ENCODE measurements around the gene GLT6D1.

GLT6D1 gene

GRCh38 chr9:135608294-135608998 is 30.9 kb downstream of the GLT6D1 start:
- no peak for DNase-seq (ENCODE audit: low spot score)

GRCh38 chr9:135607401-135608293 is 31.7 kb downstream of the GLT6D1 start:
- no peak for DNase-seq (ENCODE audit: low spot score)

DNA sequence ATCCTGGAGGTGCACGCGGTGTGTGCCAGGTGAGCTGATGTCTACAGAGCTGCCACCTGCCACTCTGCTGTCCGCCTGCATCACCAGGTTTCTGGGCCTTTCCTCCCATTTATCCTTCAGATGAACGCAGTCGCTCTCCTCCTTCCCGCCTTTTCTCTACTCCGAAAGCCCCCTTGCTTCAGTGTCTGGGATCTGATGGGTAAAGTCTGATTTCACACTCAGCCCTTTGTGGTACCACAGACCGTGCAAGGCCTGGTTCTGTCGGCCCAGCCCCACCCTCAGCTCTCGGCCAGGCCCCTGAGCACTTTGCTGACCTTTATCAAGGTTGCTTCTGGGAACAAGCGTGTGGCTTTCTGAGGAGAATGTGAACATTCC is 32.5 kb downstream of the GLT6D1 start:
- DNase-seq (ENCODE audit: low spot score) = no peak

DNA sequence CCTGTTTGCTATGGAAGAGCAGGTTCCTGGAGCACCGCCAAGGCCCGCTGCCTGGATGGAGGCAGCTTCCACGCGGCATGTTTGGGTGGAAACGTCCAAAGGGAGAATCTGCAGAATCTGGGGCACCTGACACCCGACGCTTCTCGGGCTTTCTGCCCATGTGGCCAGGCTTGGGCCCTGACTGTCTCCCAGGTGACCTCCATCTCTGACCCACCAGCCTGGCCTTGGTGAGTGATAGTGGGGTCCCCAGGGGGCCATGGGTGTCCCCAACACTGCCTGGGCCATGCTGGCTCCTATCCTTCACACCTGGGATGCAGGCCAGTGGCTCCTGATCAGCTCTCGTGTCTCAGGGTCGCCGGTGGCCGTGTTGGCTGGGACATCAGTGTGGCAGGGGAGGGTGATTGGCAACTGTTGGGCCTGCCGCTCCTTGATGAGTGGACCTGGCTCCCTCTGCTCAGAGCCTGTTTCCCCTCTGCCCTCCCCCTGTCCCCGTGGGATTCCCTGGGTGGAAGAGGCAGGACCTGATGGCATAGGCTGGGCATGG is 34.0 kb downstream of the GLT6D1 start:
- no peak for DNase-seq (ENCODE audit: low spot score)

DNA sequence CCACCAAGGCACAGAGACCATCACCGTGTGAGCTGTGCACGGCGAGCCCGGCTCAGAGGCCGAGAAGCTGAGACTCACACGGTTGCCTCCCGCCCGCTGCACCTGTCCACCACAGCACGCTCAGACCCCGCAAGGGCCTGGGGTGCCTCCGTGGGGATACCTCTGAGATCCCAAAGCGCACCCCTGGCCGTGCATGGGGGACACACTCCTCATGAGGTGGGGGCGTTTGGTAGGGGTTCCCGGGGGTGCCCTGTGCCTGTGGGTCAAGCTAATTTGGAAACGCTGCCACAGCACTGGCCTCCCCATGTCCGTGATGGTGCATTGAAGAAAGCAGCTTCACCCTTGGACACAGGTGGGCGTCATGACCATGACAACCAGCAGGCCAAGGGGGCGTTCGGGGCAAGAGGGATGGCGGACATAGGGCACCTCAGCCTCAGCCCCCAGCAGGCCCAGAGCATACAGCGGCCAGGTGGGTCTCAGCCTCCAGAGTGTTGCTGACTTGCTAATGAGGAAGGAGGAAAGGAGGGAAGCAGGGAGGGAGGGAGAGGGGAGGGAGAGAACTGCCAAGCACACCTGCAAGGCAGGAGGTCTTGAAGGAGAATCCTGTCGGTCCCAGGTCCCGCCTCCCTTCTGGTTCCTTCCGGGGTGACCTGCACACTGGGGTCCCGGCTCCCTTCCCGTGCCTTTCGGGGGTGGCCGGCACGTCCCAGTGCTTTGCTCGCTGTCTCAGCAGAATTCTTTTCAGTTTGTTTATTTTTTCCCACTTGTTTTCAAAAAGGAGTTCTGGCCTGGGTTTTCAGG is 34.7 kb downstream of the GLT6D1 start:
- no peak for DNase-seq (ENCODE audit: low spot score)

- peak; percentile 65 for DNase-seq (ENCODE audit: low spot score)
Measured at GRCh38 chr9:135602789-135603481, 36.4 kb downstream of the GLT6D1 start.

GRCh38 chr9:135601988-135602387 is 37.4 kb downstream of the GLT6D1 start:
- DNase-seq (ENCODE audit: low spot score) = no peak

GRCh38 chr9:135600296-135600817 is 39.0 kb downstream of the GLT6D1 start:
- no peak for DNase-seq (ENCODE audit: low spot score)

- no peak for DNase-seq (ENCODE audit: low spot score)
Measured at GRCh38 chr9:135596211-135596610, 43.1 kb downstream of the GLT6D1 start.

DNA sequence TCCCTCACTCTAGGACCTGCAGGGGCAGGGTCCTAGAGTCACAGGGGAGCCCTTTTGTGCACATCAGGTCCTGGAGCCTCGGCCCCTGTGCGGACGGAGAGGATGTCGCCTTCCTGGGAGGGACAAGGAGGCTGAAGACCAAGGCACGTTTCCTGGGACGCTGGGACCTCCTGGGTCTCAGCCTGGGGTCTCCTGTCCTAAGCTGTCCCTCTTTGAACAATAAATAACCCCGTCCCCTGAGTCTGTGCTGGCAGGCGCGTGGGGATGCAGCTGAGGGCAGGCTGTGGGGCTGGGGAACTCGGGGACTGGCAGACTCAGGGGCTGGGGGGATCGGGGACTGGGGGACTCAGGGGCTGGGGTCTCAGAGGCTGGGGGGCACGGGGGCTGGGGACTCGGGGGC is 46.7 kb downstream of the GLT6D1 start:
- DNase-seq (ENCODE audit: low spot score) = no peak

DNA sequence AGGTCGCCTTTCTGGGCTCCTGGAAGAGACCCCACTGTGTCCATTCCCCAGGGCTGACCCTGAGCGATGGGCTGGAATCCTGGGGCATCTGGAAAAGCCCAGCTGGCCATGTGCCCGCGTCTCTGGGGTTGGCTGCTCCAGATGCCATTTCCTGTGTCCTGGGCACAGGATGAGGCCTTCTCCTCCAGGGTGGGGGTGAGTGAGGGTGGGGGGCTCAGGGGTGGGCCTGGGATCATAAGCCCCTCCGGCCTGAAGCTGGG is 47.1 kb downstream of the GLT6D1 start:
- DNase-seq (ENCODE audit: low spot score) = no peak

GRCh38 chr9:135591506-135592330 is 47.6 kb downstream of the GLT6D1 start:
- no peak for DNase-seq (ENCODE audit: low spot score)

DNA sequence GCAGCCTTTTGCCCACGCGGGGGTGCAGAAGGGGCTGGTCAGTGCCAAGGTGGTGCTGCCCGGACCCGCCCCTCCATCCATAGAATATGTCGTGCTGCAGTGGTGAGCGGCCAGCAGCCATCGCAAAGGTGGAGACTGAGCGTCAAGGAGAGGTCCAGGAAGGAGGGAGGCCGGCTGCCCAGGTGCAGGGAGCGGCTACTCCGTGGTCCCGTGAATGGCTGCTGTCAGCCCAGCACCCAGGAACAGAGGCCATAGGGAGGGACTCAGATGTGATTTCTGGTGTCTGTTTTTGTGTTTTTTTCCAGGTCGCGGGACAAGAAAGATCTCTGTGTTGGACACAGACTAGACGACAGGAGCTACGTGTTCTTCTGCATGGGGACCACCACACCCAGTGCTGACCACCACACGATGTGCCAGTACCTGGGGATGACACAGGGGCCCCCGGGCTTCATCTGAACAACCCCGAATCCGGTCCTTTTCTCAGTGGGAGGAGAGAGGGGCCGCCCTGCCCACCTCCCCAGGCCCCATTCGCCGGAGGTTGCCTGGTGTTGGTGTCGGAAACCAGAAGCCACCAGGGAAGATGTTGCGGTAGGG is 48.8 kb downstream of the GLT6D1 start:
- no peak for DNase-seq (ENCODE audit: low spot score)

GRCh38 chr9:135589596-135590485 is 49.5 kb downstream of the GLT6D1 start:
- no peak for DNase-seq (ENCODE audit: low spot score)

GRCh38 chr9:135588886-135589595 is 50.3 kb downstream of the GLT6D1 start:
- DNase-seq (ENCODE audit: low spot score) = no peak

DNA sequence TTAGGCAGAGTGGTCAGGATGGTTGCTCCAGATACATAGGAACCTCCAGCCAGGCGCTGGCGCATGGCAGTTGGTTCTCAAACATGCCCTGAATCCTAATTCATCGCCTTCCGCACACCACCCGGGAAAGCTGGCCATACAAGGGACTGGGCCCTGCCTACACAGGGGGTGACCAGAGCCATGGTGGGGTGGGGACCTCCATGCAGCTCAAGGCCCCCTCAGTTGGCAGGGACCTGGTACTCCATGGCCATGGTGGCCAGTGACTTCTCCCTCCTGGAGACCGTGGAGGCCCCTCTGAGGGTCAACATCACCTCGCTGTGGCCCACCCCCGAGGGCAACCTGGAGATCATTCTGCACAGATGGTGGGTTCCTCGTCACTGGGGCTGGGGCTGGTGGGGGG is 51.0 kb downstream of the GLT6D1 start:
- no peak for DNase-seq (ENCODE audit: low spot score)

DNA sequence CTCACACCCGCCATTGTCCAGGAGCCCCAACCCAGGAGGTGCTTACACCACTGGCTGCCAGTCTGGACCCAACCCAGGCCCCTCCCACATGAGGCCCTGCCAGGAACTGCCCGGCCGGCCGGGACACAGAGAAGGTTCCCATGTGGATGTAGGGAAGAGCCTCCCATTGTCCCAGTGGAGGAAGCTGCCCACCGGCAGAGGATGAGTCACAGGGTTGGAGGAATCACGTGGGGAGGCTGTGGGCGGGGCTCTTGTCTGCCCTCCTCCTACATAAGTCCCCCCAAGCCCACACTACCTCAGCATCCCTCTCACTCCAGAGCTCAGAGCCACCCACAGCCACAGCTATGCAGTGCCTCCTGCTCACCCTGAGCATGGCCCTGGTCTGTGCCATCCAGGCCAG is 51.7 kb downstream of the GLT6D1 start:
- no peak for DNase-seq (ENCODE audit: low spot score)

GRCh38 chr9:135586601-135587109 is 52.7 kb downstream of the GLT6D1 start:
- no peak for DNase-seq (ENCODE audit: low spot score)

DNA sequence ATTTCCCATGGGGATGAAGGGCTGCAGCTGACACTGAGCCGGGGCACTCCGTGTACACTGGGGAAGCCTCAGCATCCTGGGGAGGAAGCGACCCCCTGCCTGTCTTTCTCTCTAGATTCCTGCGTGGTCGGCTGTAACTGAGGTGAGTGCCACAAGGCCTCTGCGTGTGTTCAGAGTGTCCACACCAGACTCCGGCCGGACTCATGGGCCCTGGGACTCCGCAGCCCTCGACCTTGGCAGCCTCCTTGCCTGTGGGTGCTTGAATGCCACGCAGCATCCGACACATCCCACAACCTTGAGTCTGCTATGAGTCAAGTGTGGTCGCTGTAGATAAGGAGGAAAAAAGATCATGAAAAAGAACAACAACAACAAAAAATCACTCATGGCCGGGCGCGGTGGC is 54.4 kb downstream of the GLT6D1 start:
- no peak for DNase-seq (ENCODE audit: low spot score)
